ENCODE data around the gene DBF4. TPM values are rescaled to one million over a fixed set of nuclear protein-coding genes. Genes with fewer than 3 reads are reported as not detected.
A peak's percentile ranks its signal among the peaks of the same experiment; 100 is the strongest.

DBF4 gene
- total and polyA plus RNA-seq, 9 of the 15 experiments (the other 6 are each of a cell fraction or from before 2014, with no cell fraction given) = 37.8 to 145 (median 104) TPM

DNA sequence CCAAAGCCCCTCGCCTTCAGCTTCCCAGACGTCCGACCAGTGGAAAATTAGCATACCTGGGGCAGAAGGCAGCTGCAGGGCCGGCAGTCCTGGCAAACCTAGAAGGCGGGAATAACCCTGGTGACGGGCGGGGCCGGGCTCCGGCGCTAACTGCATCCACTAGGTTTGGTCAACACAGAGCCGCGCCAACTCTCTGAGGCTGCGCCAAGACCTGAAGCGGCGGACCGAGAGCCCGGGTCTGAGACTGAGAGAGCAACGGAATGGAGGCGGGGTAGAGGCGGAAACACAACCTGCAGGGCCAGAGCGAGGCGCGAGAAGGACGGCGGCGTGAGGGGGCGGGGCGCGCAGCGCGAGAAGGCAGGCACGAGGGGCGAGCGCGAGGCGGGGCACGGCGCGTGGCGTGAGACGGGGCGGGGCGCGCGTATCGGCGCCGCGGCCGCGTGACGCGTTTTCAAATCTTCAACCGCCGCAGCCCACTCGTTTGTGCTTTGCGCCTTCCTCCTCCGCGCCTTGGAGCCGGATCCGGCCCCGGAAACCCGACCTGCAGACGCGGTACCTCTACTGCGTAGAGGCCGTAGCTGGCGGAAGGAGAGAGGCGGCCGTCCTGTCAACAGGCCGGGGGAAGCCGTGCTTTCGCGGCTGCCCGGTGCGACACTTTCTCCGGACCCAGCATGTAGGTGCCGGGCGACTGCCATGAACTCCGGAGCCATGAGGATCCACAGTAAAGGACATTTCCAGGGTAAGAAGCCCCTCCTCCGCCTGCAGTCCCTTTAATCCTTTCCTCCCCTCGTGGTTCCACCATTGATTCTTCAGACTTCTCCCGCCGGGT lies at the start of gene DBF4, which contains the start of gene SLC25A40 (continued):
- TF ChIP-seq ZBTB1 (CRISPR knock-in tag; IDR thresholded peaks at IDR 0.05; ENCODE audit: borderline replicate concordance, low read depth) = peak; percentile 66; the same call in 1 of the 2 replicates
- TF ChIP-seq NFRKB (IDR thresholded peaks at IDR 0.05; ENCODE audit: low read depth) = peak; percentile 23
- TF ChIP-seq, protein P1, sequence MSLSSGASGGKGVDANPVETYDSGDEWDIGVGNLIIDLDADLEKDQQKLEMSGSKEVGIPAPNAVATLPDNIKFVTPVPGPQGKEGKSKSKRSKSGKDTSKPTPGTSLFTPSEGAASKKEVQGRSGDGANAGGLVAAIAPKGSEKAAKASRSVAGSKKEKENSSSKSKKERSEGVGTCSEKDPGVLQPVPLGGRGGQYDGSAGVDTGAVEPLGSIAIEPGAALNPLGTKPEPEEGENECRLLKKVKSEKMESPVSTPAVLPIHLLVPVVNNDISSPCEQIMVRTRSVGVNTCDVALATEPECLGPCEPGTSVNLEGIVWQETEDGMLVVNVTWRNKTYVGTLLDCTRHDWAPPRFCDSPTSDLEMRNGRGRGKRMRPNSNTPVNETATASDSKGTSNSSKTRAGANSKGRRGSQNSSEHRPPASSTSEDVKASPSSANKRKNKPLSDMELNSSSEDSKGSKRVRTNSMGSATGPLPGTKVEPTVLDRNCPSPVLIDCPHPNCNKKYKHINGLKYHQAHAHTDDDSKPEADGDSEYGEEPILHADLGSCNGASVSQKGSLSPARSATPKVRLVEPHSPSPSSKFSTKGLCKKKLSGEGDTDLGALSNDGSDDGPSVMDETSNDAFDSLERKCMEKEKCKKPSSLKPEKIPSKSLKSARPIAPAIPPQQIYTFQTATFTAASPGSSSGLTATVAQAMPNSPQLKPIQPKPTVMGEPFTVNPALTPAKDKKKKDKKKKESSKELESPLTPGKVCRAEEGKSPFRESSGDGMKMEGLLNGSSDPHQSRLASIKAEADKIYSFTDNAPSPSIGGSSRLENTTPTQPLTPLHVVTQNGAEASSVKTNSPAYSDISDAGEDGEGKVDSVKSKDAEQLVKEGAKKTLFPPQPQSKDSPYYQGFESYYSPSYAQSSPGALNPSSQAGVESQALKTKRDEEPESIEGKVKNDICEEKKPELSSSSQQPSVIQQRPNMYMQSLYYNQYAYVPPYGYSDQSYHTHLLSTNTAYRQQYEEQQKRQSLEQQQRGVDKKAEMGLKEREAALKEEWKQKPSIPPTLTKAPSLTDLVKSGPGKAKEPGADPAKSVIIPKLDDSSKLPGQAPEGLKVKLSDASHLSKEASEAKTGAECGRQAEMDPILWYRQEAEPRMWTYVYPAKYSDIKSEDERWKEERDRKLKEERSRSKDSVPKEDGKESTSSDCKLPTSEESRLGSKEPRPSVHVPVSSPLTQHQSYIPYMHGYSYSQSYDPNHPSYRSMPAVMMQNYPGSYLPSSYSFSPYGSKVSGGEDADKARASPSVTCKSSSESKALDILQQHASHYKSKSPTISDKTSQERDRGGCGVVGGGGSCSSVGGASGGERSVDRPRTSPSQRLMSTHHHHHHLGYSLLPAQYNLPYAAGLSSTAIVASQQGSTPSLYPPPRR (CRISPR knock-in tag; IDR thresholded peaks at IDR 0.05; ENCODE audit: borderline replicate concordance) = no peak
- TF ChIP-seq, protein P2, sequence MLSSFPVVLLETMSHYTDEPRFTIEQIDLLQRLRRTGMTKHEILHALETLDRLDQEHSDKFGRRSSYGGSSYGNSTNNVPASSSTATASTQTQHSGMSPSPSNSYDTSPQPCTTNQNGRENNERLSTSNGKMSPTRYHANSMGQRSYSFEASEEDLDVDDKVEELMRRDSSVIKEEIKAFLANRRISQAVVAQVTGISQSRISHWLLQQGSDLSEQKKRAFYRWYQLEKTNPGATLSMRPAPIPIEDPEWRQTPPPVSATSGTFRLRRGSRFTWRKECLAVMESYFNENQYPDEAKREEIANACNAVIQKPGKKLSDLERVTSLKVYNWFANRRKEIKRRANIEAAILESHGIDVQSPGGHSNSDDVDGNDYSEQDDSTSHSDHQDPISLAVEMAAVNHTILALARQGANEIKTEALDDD (IDR thresholded peaks at IDR 0.05) = 0 out of 2 replicates have a peak, but pooled peaks have one; percentile 15
- TF ChIP-seq BCL6 (CRISPR knock-in tag; IDR thresholded peaks at IDR 0.05) = no peak
- peak; percentile 55 for TF ChIP-seq ETV1 (tag; conservative IDR thresholded peaks at IDR 0.05; ENCODE audit: low read depth)
- TF ChIP-seq, protein P3, sequence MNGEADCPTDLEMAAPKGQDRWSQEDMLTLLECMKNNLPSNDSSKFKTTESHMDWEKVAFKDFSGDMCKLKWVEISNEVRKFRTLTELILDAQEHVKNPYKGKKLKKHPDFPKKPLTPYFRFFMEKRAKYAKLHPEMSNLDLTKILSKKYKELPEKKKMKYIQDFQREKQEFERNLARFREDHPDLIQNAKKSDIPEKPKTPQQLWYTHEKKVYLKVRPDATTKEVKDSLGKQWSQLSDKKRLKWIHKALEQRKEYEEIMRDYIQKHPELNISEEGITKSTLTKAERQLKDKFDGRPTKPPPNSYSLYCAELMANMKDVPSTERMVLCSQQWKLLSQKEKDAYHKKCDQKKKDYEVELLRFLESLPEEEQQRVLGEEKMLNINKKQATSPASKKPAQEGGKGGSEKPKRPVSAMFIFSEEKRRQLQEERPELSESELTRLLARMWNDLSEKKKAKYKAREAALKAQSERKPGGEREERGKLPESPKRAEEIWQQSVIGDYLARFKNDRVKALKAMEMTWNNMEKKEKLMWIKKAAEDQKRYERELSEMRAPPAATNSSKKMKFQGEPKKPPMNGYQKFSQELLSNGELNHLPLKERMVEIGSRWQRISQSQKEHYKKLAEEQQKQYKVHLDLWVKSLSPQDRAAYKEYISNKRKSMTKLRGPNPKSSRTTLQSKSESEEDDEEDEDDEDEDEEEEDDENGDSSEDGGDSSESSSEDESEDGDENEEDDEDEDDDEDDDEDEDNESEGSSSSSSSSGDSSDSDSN (IDR thresholded peaks at IDR 0.05; ENCODE audit: borderline replicate concordance in 1 of 2, low read depth in 2 of 2, low read length in 2 of 2) = peak in 1 of 2 experiments; percentile 98; a peak in 3 of 4 replicates
- TF ChIP-seq NCOR1 (IDR thresholded peaks at IDR 0.05) = peak; percentile 27
- TF ChIP-seq, protein P4, sequence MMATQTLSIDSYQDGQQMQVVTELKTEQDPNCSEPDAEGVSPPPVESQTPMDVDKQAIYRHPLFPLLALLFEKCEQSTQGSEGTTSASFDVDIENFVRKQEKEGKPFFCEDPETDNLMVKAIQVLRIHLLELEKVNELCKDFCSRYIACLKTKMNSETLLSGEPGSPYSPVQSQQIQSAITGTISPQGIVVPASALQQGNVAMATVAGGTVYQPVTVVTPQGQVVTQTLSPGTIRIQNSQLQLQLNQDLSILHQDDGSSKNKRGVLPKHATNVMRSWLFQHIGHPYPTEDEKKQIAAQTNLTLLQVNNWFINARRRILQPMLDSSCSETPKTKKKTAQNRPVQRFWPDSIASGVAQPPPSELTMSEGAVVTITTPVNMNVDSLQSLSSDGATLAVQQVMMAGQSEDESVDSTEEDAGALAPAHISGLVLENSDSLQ (IDR thresholded peaks at IDR 0.05) = no peak; the same call in 1 of the 2 replicates
- TF ChIP-seq, protein P5, sequence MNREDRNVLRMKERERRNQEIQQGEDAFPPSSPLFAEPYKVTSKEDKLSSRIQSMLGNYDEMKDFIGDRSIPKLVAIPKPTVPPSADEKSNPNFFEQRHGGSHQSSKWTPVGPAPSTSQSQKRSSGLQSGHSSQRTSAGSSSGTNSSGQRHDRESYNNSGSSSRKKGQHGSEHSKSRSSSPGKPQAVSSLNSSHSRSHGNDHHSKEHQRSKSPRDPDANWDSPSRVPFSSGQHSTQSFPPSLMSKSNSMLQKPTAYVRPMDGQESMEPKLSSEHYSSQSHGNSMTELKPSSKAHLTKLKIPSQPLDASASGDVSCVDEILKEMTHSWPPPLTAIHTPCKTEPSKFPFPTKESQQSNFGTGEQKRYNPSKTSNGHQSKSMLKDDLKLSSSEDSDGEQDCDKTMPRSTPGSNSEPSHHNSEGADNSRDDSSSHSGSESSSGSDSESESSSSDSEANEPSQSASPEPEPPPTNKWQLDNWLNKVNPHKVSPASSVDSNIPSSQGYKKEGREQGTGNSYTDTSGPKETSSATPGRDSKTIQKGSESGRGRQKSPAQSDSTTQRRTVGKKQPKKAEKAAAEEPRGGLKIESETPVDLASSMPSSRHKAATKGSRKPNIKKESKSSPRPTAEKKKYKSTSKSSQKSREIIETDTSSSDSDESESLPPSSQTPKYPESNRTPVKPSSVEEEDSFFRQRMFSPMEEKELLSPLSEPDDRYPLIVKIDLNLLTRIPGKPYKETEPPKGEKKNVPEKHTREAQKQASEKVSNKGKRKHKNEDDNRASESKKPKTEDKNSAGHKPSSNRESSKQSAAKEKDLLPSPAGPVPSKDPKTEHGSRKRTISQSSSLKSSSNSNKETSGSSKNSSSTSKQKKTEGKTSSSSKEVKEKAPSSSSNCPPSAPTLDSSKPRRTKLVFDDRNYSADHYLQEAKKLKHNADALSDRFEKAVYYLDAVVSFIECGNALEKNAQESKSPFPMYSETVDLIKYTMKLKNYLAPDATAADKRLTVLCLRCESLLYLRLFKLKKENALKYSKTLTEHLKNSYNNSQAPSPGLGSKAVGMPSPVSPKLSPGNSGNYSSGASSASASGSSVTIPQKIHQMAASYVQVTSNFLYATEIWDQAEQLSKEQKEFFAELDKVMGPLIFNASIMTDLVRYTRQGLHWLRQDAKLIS (CRISPR knock-in tag; IDR thresholded peaks at IDR 0.05) = peak; percentile 94
- TF ChIP-seq, protein P6, sequence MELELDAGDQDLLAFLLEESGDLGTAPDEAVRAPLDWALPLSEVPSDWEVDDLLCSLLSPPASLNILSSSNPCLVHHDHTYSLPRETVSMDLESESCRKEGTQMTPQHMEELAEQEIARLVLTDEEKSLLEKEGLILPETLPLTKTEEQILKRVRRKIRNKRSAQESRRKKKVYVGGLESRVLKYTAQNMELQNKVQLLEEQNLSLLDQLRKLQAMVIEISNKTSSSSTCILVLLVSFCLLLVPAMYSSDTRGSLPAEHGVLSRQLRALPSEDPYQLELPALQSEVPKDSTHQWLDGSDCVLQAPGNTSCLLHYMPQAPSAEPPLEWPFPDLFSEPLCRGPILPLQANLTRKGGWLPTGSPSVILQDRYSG (tag; conservative IDR thresholded peaks at IDR 0.05; ENCODE audit: low read depth) = no peak

Data from K562 (cell line).